HepG2 (cell line): Measurements from ENCODE around the gene ARL4D. TPM values are rescaled to one million over a fixed set of nuclear protein-coding genes. Genes with fewer than 3 reads are reported as not detected.

Experiments used
- ARNT2 ChIP-seq: sonication (generic); formaldehyde crosslinking; IDR thresholded peaks from 2 replicates; pipeline ENCODE4 v1.8.0; 2022; ENCODE audit warnings: mild to moderate bottlenecking, low read depth, missing genetic modification reagents, moderate library complexity
- CBX2 ChIP-seq, 2 experiments: fragments of 200-600 bp in 1 of 2; sonication (generic); formaldehyde crosslinking in 1 of 2; IDR thresholded peaks; 2 replicates each; pipeline versions ENCODE4 v1.7.0 to v1.8.1; 2018 to 2022; ENCODE audit warnings: low read depth in 2 of 2, low read length in 1 of 2, mild to moderate bottlenecking in 1 of 2, missing genetic modification reagents in 1 of 2
- DNMT1 ChIP-seq: sonication (generic); formaldehyde crosslinking; IDR thresholded peaks from 2 replicates; pipeline ENCODE4 v1.5.1; 2020; ENCODE audit warnings: mild to moderate bottlenecking, missing genetic modification reagents
- EEA1 ChIP-seq: sonication (generic); formaldehyde crosslinking; IDR thresholded peaks from 2 replicates; pipeline ENCODE4 v1.5.1; 2020; ENCODE audit warnings: mild to moderate bottlenecking, missing genetic modification reagents, borderline replicate concordance
- ERF ChIP-seq: IDR thresholded peaks from 2 replicates; pipeline ENCODE4 v1.6.1; 2018; ENCODE audit warnings: missing biosample characterization, missing genetic modification reagents
- HIC2 ChIP-seq: sonication (generic); formaldehyde crosslinking; IDR thresholded peaks from 2 replicates; pipeline ENCODE4 v1.9.0; 2022; ENCODE audit warnings: low read depth, missing genetic modification reagents
- HOMEZ ChIP-seq: IDR thresholded peaks from 2 replicates; pipeline ENCODE4 v1.6.1; 2016; ENCODE audit warnings: low read depth
- KMT2A ChIP-seq: sonication (generic); formaldehyde crosslinking; IDR thresholded peaks from 2 replicates; pipeline ENCODE4 v1.4.0; 2020; ENCODE audit warnings: missing genetic modification reagents
- MED1 ChIP-seq: sonication (generic); formaldehyde crosslinking; IDR thresholded peaks from 2 replicates; pipeline ENCODE4 v1.4.0; 2020; ENCODE audit warnings: missing genetic modification reagents
- MTA3 ChIP-seq: sonication (generic); formaldehyde crosslinking; IDR thresholded peaks from 2 replicates; pipeline ENCODE4 v1.4.0; 2020; ENCODE audit warnings: missing genetic modification reagents
- RELA ChIP-seq: sonication (generic); formaldehyde crosslinking; IDR thresholded peaks from 2 replicates; pipeline ENCODE4 v1.4.0; 2020; ENCODE audit warnings: missing genetic modification reagents
- RNF2 ChIP-seq: fragments of 450-650 bp; conservative IDR thresholded peaks from 2 replicates; pipeline ENCODE4 v1.6.1; 2016; ENCODE audit warnings: low read depth
- RXRB ChIP-seq: IDR thresholded peaks from 2 replicates; pipeline ENCODE4 v1.6.1; 2016; ENCODE audit warnings: borderline replicate concordance, missing genetic modification reagents, missing compliant biosample characterization
- SIN3B ChIP-seq: fragments of 150-350 bp; IDR thresholded peaks from 2 replicates; pipeline ENCODE4 v1.6.1; 2014; ENCODE audit warnings: low read length
- SRSF1 ChIP-seq: fragments of 200-400 bp; formaldehyde crosslinking; optimal IDR thresholded peaks from 2 replicates; pipeline ENCODE3; 2017; ENCODE audit warnings: mild to moderate bottlenecking, low read depth, low read length, moderate library complexity
- WIZ ChIP-seq: sonication (generic); formaldehyde crosslinking; IDR thresholded peaks from 2 replicates; pipeline ENCODE4 v1.5.1; 2020; ENCODE audit warnings: mild to moderate bottlenecking, missing genetic modification reagents
- ZNF547 ChIP-seq: sonication (generic); formaldehyde crosslinking; IDR thresholded peaks from 2 replicates; pipeline ENCODE4 v1.5.1; 2020; ENCODE audit warnings: mild to moderate bottlenecking, missing genetic modification reagents
- ZNF563 ChIP-seq: sonication (generic); formaldehyde crosslinking; IDR thresholded peaks from 2 replicates; pipeline ENCODE4 v1.8.0; 2022; ENCODE audit warnings: mild to moderate bottlenecking, moderate library complexity, missing genetic modification reagents
- ZNF572 ChIP-seq: sonication (generic); formaldehyde crosslinking; IDR thresholded peaks from 2 replicates; pipeline ENCODE4 v1.5.1; 2020; ENCODE audit warnings: mild to moderate bottlenecking, missing genetic modification reagents
- ZNF576 ChIP-seq: sonication (generic); formaldehyde crosslinking; IDR thresholded peaks from 2 replicates; pipeline ENCODE4 v1.4.0; 2020; ENCODE audit warnings: mild to moderate bottlenecking, missing genetic modification reagents
- ZNF629 ChIP-seq: sonication (generic); formaldehyde crosslinking; conservative IDR thresholded peaks from 2 replicates; pipeline ENCODE4 v1.5.0; 2020; ENCODE audit warnings: missing genetic modification reagents
- ZNF766 ChIP-seq: sonication (generic); formaldehyde crosslinking; IDR thresholded peaks from 2 replicates; pipeline ENCODE4 v1.5.0; 2020; ENCODE audit warnings: missing genetic modification reagents, borderline replicate concordance
- ZNF772 ChIP-seq: sonication (generic); formaldehyde crosslinking; IDR thresholded peaks from 2 replicates; pipeline ENCODE4 v1.5.0; 2020; ENCODE audit warnings: mild to moderate bottlenecking, missing genetic modification reagents
- ZNF792 ChIP-seq: IDR thresholded peaks from 2 replicates; pipeline ENCODE4 v1.6.1; 2016
- ZNF879 ChIP-seq: sonication (generic); formaldehyde crosslinking; IDR thresholded peaks from 2 replicates; pipeline ENCODE4 v1.8.1; 2023; ENCODE audit warnings: missing genetic modification reagents
- polyA plus RNA-seq, 8 experiments: library from polyadenylated mRNA; depleted of rRNA in 3 of 8; stranded (reverse) in 7 of 8; unstranded in 1 of 8; fragments of >200 nt; fragmentation: Illumina TruSeq in 4 of 8; extraction: Trizol in 4 of 8; gene quantifications; 2 replicates each; pipeline versions ENCODE4 v1.2.1 to v1.2.3, GENCODE V29; 2011 to 2016; ENCODE audit warnings: low read depth in 4 of 8, missing spikeins in 1 of 8, mixed read lengths in 1 of 8; ENCODE audit not compliant: insufficient read depth in 1 of 8
- total RNA-seq, 5 experiments: library from RNA; depleted of rRNA; stranded (reverse); fragments of >200 nt; fragmentation: Illumina TruSeq; extraction: Trizol; gene quantifications; 2 replicates each; pipeline ENCODE4 v1.2.3, GENCODE V29; 2016; ENCODE audit warnings: low read depth in 1 of 5
- TF ChIP-seq, protein P1 (sequence below): sonication (generic); formaldehyde crosslinking; IDR thresholded peaks from 2 replicates; pipeline ENCODE4 v1.4.0; 2020; ENCODE audit warnings: mild to moderate bottlenecking, missing genetic modification reagents

Gene ARL4D
- total and polyA plus RNA-seq, 2 of the 13 experiments (the other 11 are each of a cell fraction or from before 2014, with no cell fraction given), result 9.0 to 25.9 TPM

GRCh38 chr17:43418441-43419374 is 19.9 kb downstream of the ARL4D start (continued):
- TF ChIP-seq HOMEZ (CRISPR knock-in tag) (no peak), ZNF576 (CRISPR knock-in tag) (no peak), ZNF563 (CRISPR knock-in tag) (0 out of 2 replicates have a peak, but pooled peaks have one; percentile 26), HIC2 (peak; percentile 55; the same call in 1 of the 2 replicates), WIZ (CRISPR knock-in tag) (no peak), RNF2 (peak; percentile 57; the same call in 1 of the 2 replicates), EEA1 (CRISPR knock-in tag) (no peak), SRSF1 (no peak), SIN3B (no peak), KMT2A (CRISPR knock-in tag) (no peak), ZNF879 (CRISPR knock-in tag) (0 out of 2 replicates have a peak, but pooled peaks have one; percentile 27), RELA (no peak), ZNF766 (no peak), ARNT2 (CRISPR knock-in tag) (0 out of 2 replicates have a peak, but pooled peaks have one; percentile 27), MTA3 (no peak), ZNF572 (CRISPR knock-in tag) (peak; percentile 22; the same call in 1 of the 2 replicates), ERF (CRISPR knock-in tag) (peak; percentile 27; the same call in 1 of the 2 replicates), CBX2 (IDR thresholded peaks at IDR 0.05; ENCODE audit: low read depth, low read length) (no peak), CBX2 (CRISPR knock-in tag; IDR thresholded peaks at IDR 0.05; ENCODE audit: low read depth) (0 out of 2 replicates have a peak, but pooled peaks have one; percentile 51), ZNF792 (no peak), MED1 (no peak), ZNF772 (CRISPR knock-in tag) (no peak), ZNF629 (CRISPR knock-in tag) (peak; percentile 70), ZNF547 (CRISPR knock-in tag) (peak; percentile 65; the same call in 1 of the 2 replicates), RXRB (CRISPR knock-in tag) (no peak), DNMT1 (no peak)
- TF ChIP-seq, protein P1, sequence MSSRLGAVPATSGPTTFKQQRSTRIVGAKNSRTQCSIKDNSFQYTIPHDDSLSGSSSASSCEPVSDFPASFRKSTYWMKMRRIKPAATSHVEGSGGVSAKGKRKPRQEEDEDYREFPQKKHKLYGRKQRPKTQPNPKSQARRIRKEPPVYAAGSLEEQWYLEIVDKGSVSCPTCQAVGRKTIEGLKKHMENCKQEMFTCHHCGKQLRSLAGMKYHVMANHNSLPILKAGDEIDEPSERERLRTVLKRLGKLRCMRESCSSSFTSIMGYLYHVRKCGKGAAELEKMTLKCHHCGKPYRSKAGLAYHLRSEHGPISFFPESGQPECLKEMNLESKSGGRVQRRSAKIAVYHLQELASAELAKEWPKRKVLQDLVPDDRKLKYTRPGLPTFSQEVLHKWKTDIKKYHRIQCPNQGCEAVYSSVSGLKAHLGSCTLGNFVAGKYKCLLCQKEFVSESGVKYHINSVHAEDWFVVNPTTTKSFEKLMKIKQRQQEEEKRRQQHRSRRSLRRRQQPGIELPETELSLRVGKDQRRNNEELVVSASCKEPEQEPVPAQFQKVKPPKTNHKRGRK (CRISPR knock-in tag), result no peak
